Nephron progenitor cell (in vitro differentiated cells): Measurements from ENCODE around the gene LRRC8E.

Experiments
- DNase-seq: peaks from one replicate; pipeline ENCODE4 v3.0.0; 2021
- H3K27ac Mint-ChIP-seq: 2 replicates; pipeline ENCODE4 v1.8.0; 2021; ENCODE audit warnings: mild to moderate bottlenecking, moderate library complexity, mixed read lengths
- H3K27me3 Mint-ChIP-seq: 2 replicates; pipeline ENCODE4 v1.8.0; 2021; ENCODE audit warnings: mild to moderate bottlenecking, low read depth, mixed read lengths; ENCODE audit not compliant: poor library complexity
- H3K36me3 Mint-ChIP-seq: 2 replicates; pipeline ENCODE4 v1.8.0; 2021; ENCODE audit warnings: low read depth, mixed read lengths
- H3K4me1 Mint-ChIP-seq: 2 replicates; pipeline ENCODE4 v1.8.0; 2021; ENCODE audit warnings: mixed read lengths
- H3K4me3 Mint-ChIP-seq: 2 replicates; pipeline ENCODE4 v1.8.0; 2021; ENCODE audit warnings: mild to moderate bottlenecking, moderate library complexity, mixed read lengths
- H3K9me3 Mint-ChIP-seq: 2 replicates; pipeline ENCODE4 v1.8.0; 2021; ENCODE audit warnings: mild to moderate bottlenecking, moderate library complexity, mixed read lengths
- CTCF ChIP-seq: fragments of 200-600 bp; sonication (generic); IDR thresholded peaks from 2 replicates; pipeline ENCODE4 v1.5.0; 2021; ENCODE audit warnings: antibody characterized with exemption

Gene LRRC8E

DNA sequence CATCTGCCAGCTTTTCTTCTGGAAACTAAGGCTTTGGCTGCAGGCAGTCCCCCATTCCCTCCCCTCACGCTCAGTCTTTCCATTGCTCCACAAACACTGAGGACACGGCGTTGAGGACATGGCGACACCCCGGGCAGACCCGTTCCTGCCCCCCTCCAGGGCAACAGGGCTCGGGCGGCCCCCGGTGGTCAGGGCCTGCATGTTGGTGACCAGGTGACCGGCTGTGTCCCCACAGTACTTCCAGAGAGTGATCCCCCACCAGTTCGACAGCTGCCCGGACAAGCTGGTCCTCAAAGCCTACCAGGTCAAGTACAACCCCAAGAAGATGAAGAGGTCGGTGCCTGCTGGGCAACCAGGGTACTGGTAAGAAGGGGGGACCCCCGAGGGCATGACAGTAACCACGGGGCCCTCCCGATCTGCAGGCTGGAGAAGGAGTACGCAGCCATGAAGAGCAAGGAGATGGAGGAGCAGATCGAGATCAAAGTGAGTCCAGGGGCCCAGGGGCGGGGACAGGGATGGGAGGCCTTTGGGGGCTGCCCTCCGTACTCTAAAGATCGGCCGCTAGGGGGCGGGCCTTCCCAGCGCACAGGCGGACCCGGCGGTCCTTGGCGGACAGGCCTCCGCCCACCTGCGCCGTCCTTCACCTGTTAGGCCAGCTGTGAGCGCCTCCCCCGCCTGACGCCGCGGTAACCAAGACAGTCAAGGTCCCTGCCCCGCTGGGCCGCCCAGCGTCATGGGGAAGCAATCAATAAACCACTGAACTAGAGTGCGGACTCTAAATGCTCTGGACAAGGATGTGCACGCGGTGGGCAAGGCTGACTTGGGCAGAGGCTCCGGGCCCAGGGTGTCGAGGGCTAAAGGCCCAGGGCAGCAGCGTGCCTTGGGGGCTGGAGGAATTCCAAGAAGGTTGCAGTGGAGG lies 35.2 kb upstream of the LRRC8E start:
- Mint-ChIP-seq H3K4me1 (peaks cover 35% of the 10 kb centered on the region), H3K9me3 (no peaks in the 10 kb centered on the region), H3K4me3 (no peak overlapping the region), H3K27ac (no peak overlapping the region), H3K36me3 (no peaks in the 10 kb centered on the region), H3K27me3 (peaks cover 43% of the 10 kb centered on the region)
- peak; percentile 93 for DNase-seq
- peak; percentile 89 for TF ChIP-seq CTCF

DNA sequence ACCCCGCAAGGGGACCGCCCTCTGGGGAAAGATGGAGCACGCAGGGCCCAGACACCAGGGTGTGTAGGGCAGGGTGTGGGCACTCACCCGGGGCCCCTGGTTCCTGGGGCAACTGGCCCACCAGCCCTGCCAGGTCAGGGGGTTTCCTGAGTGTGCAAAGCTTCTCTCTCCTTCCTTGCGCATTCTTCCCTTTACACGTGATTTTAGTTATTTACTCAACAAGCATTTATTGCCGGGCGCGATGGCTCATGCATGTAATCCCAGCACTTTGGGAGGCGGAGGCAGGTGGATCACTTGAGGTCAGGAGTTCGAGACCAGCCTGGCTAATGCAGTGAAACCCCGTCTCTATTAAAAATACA lies 34.6 kb upstream of the LRRC8E start:
- DNase-seq: no peak
- peaks cover 41% of the 10 kb centered on the region for H3K4me1 Mint-ChIP-seq
- peaks cover 49% of the 10 kb centered on the region for H3K27me3 Mint-ChIP-seq
- H3K36me3 Mint-ChIP-seq: no peaks in the 10 kb centered on the region
- no peak overlapping the region for H3K4me3 Mint-ChIP-seq
- no peaks in the 10 kb centered on the region for H3K9me3 Mint-ChIP-seq
- H3K27ac Mint-ChIP-seq: no peak overlapping the region
- TF ChIP-seq CTCF: no peak

GRCh38 chr19:7855426-7856108 lies 32.7 kb upstream of the LRRC8E start:
- no peak for TF ChIP-seq CTCF
- Mint-ChIP-seq H3K27me3 (peaks cover 64% of the 10 kb centered on the region), H3K36me3 (no peaks in the 10 kb centered on the region), H3K27ac (no peak overlapping the region), H3K4me1 (peaks cover 41% of the 10 kb centered on the region), H3K4me3 (no peak overlapping the region), H3K9me3 (no peaks in the 10 kb centered on the region)
- no peak for DNase-seq

GRCh38 chr19:7856109-7856591 lies 32.2 kb upstream of the LRRC8E start:
- peaks cover 70% of the 10 kb centered on the region for H3K27me3 Mint-ChIP-seq
- DNase-seq: no peak
- no peak overlapping the region for H3K4me3 Mint-ChIP-seq
- H3K27ac Mint-ChIP-seq: no peak overlapping the region
- peaks cover 44% of the 10 kb centered on the region for H3K4me1 Mint-ChIP-seq
- H3K36me3 Mint-ChIP-seq: no peaks in the 10 kb centered on the region
- H3K9me3 Mint-ChIP-seq: no peaks in the 10 kb centered on the region
- TF ChIP-seq CTCF: no peak

GRCh38 chr19:7856679-7857663 lies 31.3 kb upstream of the LRRC8E start:
- Mint-ChIP-seq H3K36me3 (no peaks in the 10 kb centered on the region), H3K4me3 (no peak overlapping the region), H3K4me1 (peaks cover 46% of the 10 kb centered on the region), H3K27me3 (peaks cover 78% of the 10 kb centered on the region), H3K9me3 (no peaks in the 10 kb centered on the region), H3K27ac (no peak overlapping the region)
- TF ChIP-seq CTCF: no peak
- no peak for DNase-seq
